IPS-15b (cell line): Measurements from ENCODE around the gene STAMBP.

Experiments
- H3K27me3 ChIP-seq: one replicate; pipeline ENCODE4 v1.6.1; 2013; ENCODE audit warnings: low read length; ENCODE audit not compliant: control insufficient read depth, insufficient read depth
- H3K36me3 ChIP-seq: one replicate; pipeline ENCODE4 v1.6.1; 2013; ENCODE audit warnings: low read length; ENCODE audit not compliant: control insufficient read depth, insufficient read depth
- H3K4me1 ChIP-seq: one replicate; pipeline ENCODE4 v1.6.1; 2013; ENCODE audit warnings: mild to moderate bottlenecking, low read length; ENCODE audit not compliant: control insufficient read depth, insufficient read depth
- H3K4me3 ChIP-seq: one replicate; pipeline ENCODE4 v1.5.1; 2013; ENCODE audit warnings: low read depth, low read length
- H3K9ac ChIP-seq: one replicate; pipeline ENCODE4 v1.6.1; 2013; ENCODE audit warnings: low read depth, mild to moderate bottlenecking, low read length
- H3K9me3 ChIP-seq: one replicate; pipeline ENCODE4 v1.6.1; 2013; ENCODE audit warnings: mild to moderate bottlenecking, low read length; ENCODE audit not compliant: control insufficient read depth, insufficient read depth

Gene STAMBP

GRCh38 chr2:73892631-73893329 is 64.0 kb downstream of the STAMBP start, which contains the start of gene ACTG2:
Gene ACTG2, plus strand, starts transcription at chr2:73893008. Its CDS starts 8,304 bp downstream, at chr2:73901312.
- Histone ChIP-seq H3K9me3 (no peaks in the 10 kb centered on the region), H3K4me3 (no peak within 1 kb of the TSS), H3K27me3 (no peaks in the 10 kb centered on the region), H3K36me3 (no peaks in the 10 kb centered on the region), H3K4me1 (peaks cover 4% of the 10 kb centered on the region), H3K9ac (no peak within 1 kb of the TSS)

GRCh38 chr2:73893764-73894474 is 65.2 kb downstream of the STAMBP start:
- Histone ChIP-seq H3K36me3 (no peaks in the 10 kb centered on the region), H3K9me3 (no peaks in the 10 kb centered on the region), H3K4me1 (peaks cover 4% of the 10 kb centered on the region), H3K4me3 (no peak overlapping the region), H3K9ac (no peak overlapping the region), H3K27me3 (no peaks in the 10 kb centered on the region)

- Histone ChIP-seq H3K4me3 (no peak overlapping the region), H3K9me3 (no peaks in the 10 kb centered on the region), H3K27me3 (no peaks in the 10 kb centered on the region), H3K4me1 (peaks cover 4% of the 10 kb centered on the region), H3K36me3 (no peaks in the 10 kb centered on the region), H3K9ac (no peak overlapping the region)
These were observed 65.7 kb downstream of the STAMBP start for GRCh38 chr2:73894475-73894850.

GRCh38 chr2:73894877-73895276 is 66.1 kb downstream of the STAMBP start:
- H3K4me1 ChIP-seq = peaks cover 4% of the 10 kb centered on the region
- no peak overlapping the region for H3K4me3 ChIP-seq
- no peaks in the 10 kb centered on the region for H3K27me3 ChIP-seq
- no peaks in the 10 kb centered on the region for H3K9me3 ChIP-seq
- no peaks in the 10 kb centered on the region for H3K36me3 ChIP-seq
- no peak overlapping the region for H3K9ac ChIP-seq

- Histone ChIP-seq H3K4me1 (peaks cover 4% of the 10 kb centered on the region), H3K9me3 (no peaks in the 10 kb centered on the region), H3K36me3 (no peaks in the 10 kb centered on the region), H3K4me3 (no peak overlapping the region), H3K27me3 (no peaks in the 10 kb centered on the region), H3K9ac (no peak overlapping the region)
These were observed 66.7 kb downstream of the STAMBP start for GRCh38 chr2:73895473-73895872.

GRCh38 chr2:73896362-73897239 is 67.8 kb downstream of the STAMBP start:
- H3K4me3 ChIP-seq = no peak overlapping the region
- no peak overlapping the region for H3K9ac ChIP-seq
- no peaks in the 10 kb centered on the region for H3K9me3 ChIP-seq
- peaks cover 4% of the 10 kb centered on the region for H3K4me1 ChIP-seq
- no peaks in the 10 kb centered on the region for H3K27me3 ChIP-seq
- no peaks in the 10 kb centered on the region for H3K36me3 ChIP-seq

GRCh38 chr2:73897240-73897583 is 68.5 kb downstream of the STAMBP start:
- Histone ChIP-seq H3K9ac (no peak overlapping the region), H3K4me3 (no peak overlapping the region), H3K27me3 (no peaks in the 10 kb centered on the region)

GRCh38 chr2:73897934-73898333 is 69.2 kb downstream of the STAMBP start:
- H3K9me3 ChIP-seq = no peaks in the 10 kb centered on the region
- H3K9ac ChIP-seq = no peak overlapping the region
- H3K27me3 ChIP-seq = no peaks in the 10 kb centered on the region
- H3K4me3 ChIP-seq = no peak overlapping the region
- no peaks in the 10 kb centered on the region for H3K36me3 ChIP-seq
- H3K4me1 ChIP-seq = no peaks in the 10 kb centered on the region

More at GRCh38 chr2:73897240-73897583, 68.5 kb downstream of the STAMBP start:
- Histone ChIP-seq H3K4me1 (peaks cover 4% of the 10 kb centered on the region), H3K9me3 (no peaks in the 10 kb centered on the region), H3K36me3 (no peaks in the 10 kb centered on the region)

- Histone ChIP-seq H3K9me3 (no peaks in the 10 kb centered on the region), H3K27me3 (no peaks in the 10 kb centered on the region), H3K4me1 (no peaks in the 10 kb centered on the region), H3K36me3 (no peaks in the 10 kb centered on the region), H3K4me3 (no peak overlapping the region), H3K9ac (no peak overlapping the region)
These were observed 71.1 kb downstream of the STAMBP start for GRCh38 chr2:73899801-73900336.

- Histone ChIP-seq H3K9me3 (no peaks in the 10 kb centered on the region), H3K27me3 (no peaks in the 10 kb centered on the region), H3K36me3 (no peaks in the 10 kb centered on the region), H3K4me3 (no peak overlapping the region), H3K4me1 (no peaks in the 10 kb centered on the region), H3K9ac (no peak overlapping the region)
These were observed 72.4 kb downstream of the STAMBP start for GRCh38 chr2:73901143-73901542.

- H3K9me3 ChIP-seq = no peaks in the 10 kb centered on the region
- no peak overlapping the region for H3K9ac ChIP-seq
- no peaks in the 10 kb centered on the region for H3K36me3 ChIP-seq
- H3K4me3 ChIP-seq = no peak overlapping the region
- no peaks in the 10 kb centered on the region for H3K27me3 ChIP-seq
- H3K4me1 ChIP-seq = no peaks in the 10 kb centered on the region
These were observed 73.5 kb downstream of the STAMBP start for GRCh38 chr2:73902284-73902683.
